DOHH2 (cell line): ENCODE data around the gene RXFP4.

Experiments used
- H3F3A ChIP-seq: fragments of 200-600 bp; sonication (generic), shearing (Covaris generic); 2 replicates; pipeline ENCODE4 v1.6.0; 2016; ENCODE audit warnings: antibody characterized with exemption, mild to moderate bottlenecking; ENCODE audit not compliant: control insufficient read depth, insufficient read depth
- H3K27ac ChIP-seq: fragments of 200-600 bp; sonication (generic); 2 replicates; pipeline ENCODE4 v1.5.1; 2014; ENCODE audit warnings: low read depth, mild to moderate bottlenecking, low read length, moderate library complexity
- H3K27me3 ChIP-seq: fragments of 200-600 bp; sonication (generic); 2 replicates; pipeline ENCODE4 v1.6.1; 2014; ENCODE audit warnings: mild to moderate bottlenecking, low read length, mixed read lengths; ENCODE audit not compliant: control insufficient read depth
- H3K36me3 ChIP-seq: fragments of 200-600 bp; sonication (generic); 2 replicates; pipeline ENCODE4 v1.6.1; 2014; ENCODE audit warnings: mild to moderate bottlenecking, low read length, moderate library complexity, mixed read lengths; ENCODE audit not compliant: control insufficient read depth
- H3K4me1 ChIP-seq: fragments of 200-600 bp; sonication (generic); 2 replicates; pipeline ENCODE4 v1.6.1; 2014; ENCODE audit warnings: mild to moderate bottlenecking, low read length, mixed read lengths; ENCODE audit not compliant: control insufficient read depth
- H3K4me2 ChIP-seq: fragments of 200-600 bp; sonication (generic); 2 replicates; pipeline ENCODE4 v1.6.0; 2014; ENCODE audit warnings: mild to moderate bottlenecking, low read length, moderate library complexity
- H3K4me3 ChIP-seq: fragments of 200-600 bp; sonication (generic); 2 replicates; pipeline ENCODE4 v1.5.1; 2014; ENCODE audit warnings: mild to moderate bottlenecking, low read length, mixed read lengths
- H3K79me2 ChIP-seq: fragments of 200-600 bp; sonication (generic); 2 replicates; pipeline ENCODE4 v1.6.1; 2014; ENCODE audit warnings: mild to moderate bottlenecking, low read length, mixed read lengths; ENCODE audit not compliant: control insufficient read depth
- H3K9me2 ChIP-seq: fragments of 200-600 bp; sonication (generic); replicated peaks from 2 replicates; pipeline ENCODE4 v1.6.1; 2014; ENCODE audit warnings: mild to moderate bottlenecking, low read length, mixed read lengths; ENCODE audit not compliant: control insufficient read depth
- H3K9me3 ChIP-seq: fragments of 200-600 bp; sonication (generic); 2 replicates; pipeline ENCODE4 v1.6.1; 2014; ENCODE audit warnings: antibody characterized with exemption, low read length, mixed read lengths; ENCODE audit not compliant: control insufficient read depth, insufficient read depth
- H4K20me1 ChIP-seq: fragments of 200-600 bp; sonication (generic); 2 replicates; pipeline ENCODE4 v1.6.0; 2014; ENCODE audit warnings: low read depth, mild to moderate bottlenecking, antibody characterized with exemption, low read length, moderate library complexity; ENCODE audit not compliant: control insufficient read depth, insufficient read depth
- CTCF ChIP-seq: fragments of 200-600 bp; sonication (generic); IDR thresholded peaks from one replicate; pipeline ENCODE4 v1.5.1; 2014; ENCODE audit warnings: antibody characterized with exemption, mild to moderate bottlenecking, low read depth, low read length; ENCODE audit not compliant: poor library complexity, severe bottlenecking
- EZH2phosphoT487 ChIP-seq: fragments of 200-600 bp; sonication (generic); IDR thresholded peaks from 2 replicates; pipeline ENCODE4 v1.6.1; 2017; ENCODE audit warnings: borderline replicate concordance, mild to moderate bottlenecking, antibody characterized with exemption, low read length, moderate library complexity, mixed read lengths

The RXFP4 gene

DNA sequence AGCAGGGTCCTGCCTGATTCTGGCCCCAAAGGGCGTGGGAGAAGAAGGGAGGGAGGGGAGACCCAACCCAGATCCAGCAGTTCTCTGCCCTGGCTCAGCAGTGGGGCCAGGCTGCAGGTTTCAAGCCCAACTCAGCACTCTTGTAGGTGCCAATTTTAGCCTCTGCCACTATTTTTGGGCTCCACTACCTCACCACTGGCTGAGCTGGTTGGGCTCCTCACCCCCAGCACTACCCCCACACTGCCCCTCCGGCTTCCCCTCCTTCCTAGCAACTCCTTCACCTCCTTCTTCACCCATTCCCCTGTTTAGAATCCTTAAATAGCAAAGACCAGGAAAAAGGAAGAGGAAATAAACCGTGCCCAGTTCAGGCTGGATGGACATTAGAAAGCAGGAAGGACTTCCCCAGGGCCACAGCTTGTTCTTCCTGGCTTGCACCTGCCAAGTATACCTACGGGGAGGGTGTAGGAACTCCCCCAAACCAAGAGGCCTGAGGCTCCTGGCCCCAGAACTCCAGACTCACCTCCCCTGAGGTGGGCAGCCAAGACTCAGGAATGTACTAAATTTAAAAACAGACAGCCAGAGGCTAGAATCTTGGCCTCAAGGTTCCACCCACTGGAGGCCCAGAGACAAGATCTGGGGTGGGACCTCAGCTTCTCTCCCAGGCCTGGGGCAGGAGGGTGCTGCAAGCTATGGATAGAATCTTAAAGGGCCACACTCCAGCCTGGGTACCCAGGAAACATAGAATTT lies 38.3 kb downstream of the RXFP4 start:
- Histone ChIP-seq H3K9me2 (no peaks in the 10 kb centered on the region), H3F3A (peaks cover 20% of the 10 kb centered on the region), H4K20me1 (peaks cover 14% of the 10 kb centered on the region), H3K36me3 (peaks cover 40% of the 10 kb centered on the region), H3K79me2 (peaks cover 67% of the 10 kb centered on the region), H3K27me3 (no peaks in the 10 kb centered on the region), H3K9me3 (no peaks in the 10 kb centered on the region), H3K4me2 (peak overlapping the region; percentile 99), H3K4me1 (peaks cover 84% of the 10 kb centered on the region), H3K4me3 (peak overlapping the region; percentile 81), H3K27ac (peak overlapping the region; percentile 89)
- TF ChIP-seq CTCF, result no peak
- no peak for TF ChIP-seq EZH2phosphoT487

GRCh38 chr1:155981266-155982088 lies 40.0 kb downstream of the RXFP4 start:
- TF ChIP-seq EZH2phosphoT487 (no peak), CTCF (no peak)
- Histone ChIP-seq H3K27ac (peak overlapping the region; percentile 89), H3K9me2 (no peaks in the 10 kb centered on the region), H4K20me1 (no peaks in the 10 kb centered on the region), H3K79me2 (peaks cover 50% of the 10 kb centered on the region), H3K4me1 (peaks cover 67% of the 10 kb centered on the region), H3K4me3 (peak overlapping the region; percentile 81), H3K27me3 (no peaks in the 10 kb centered on the region), H3K36me3 (peaks cover 27% of the 10 kb centered on the region), H3K4me2 (peak overlapping the region; percentile 99), H3F3A (peaks cover 20% of the 10 kb centered on the region), H3K9me3 (no peaks in the 10 kb centered on the region)

- Histone ChIP-seq H3K36me3 (peaks cover 23% of the 10 kb centered on the region), H3K9me3 (no peaks in the 10 kb centered on the region), H3K79me2 (peaks cover 43% of the 10 kb centered on the region), H3F3A (peaks cover 20% of the 10 kb centered on the region), H3K4me1 (peaks cover 60% of the 10 kb centered on the region), H3K9me2 (no peaks in the 10 kb centered on the region), H3K4me3 (peak overlapping the region; percentile 81), H3K4me2 (peak overlapping the region; percentile 99), H4K20me1 (no peaks in the 10 kb centered on the region), H3K27ac (peak overlapping the region; percentile 89), H3K27me3 (no peaks in the 10 kb centered on the region)
- no peak for TF ChIP-seq CTCF
- no peak for TF ChIP-seq EZH2phosphoT487
Measured at GRCh38 chr1:155982106-155982505, 40.7 kb downstream of the RXFP4 start.
